Activated CD4-positive, alpha-beta T cell treated with anti-CD3 and anti-CD28 coated beads for 36 hours (primary cell): ENCODE results near the gene MORN2. TPM values are rescaled to one million over a fixed set of nuclear protein-coding genes. Genes with fewer than 3 reads are reported as not detected.

Experiments used
- ATAC-seq: fragments of 200-7000 bp; cut with Tn5 transposase; one replicate; pipeline ENCODE4 v1.10.0; 2021; ENCODE audit warnings: mild to moderate bottlenecking, moderate library complexity
- CTCF ChIA-PET: fragments of 350-600 bp; sonication (Branson Sonifier 250); formaldehyde crosslinking; loops from one replicate; lab custom pipeline; 2021; ENCODE audit warnings: antibody characterized with exemption; lab: Charles Lee
- POLR2A ChIA-PET: fragments of 350-600 bp; sonication (Branson Sonifier 250); formaldehyde crosslinking; loops from one replicate; lab custom pipeline; 2021; ENCODE audit warnings: antibody characterized with exemption, inconsistent platforms; lab: Charles Lee
- DNase-seq: peaks from one replicate; pipeline ENCODE4 v3.0.0-alpha.2; 2020
- H3K27ac Mint-ChIP-seq: one replicate; pipeline ENCODE4 v1.8.0; 2021; ENCODE audit warnings: mixed read lengths
- H3K27me3 Mint-ChIP-seq: one replicate; pipeline ENCODE4 v1.8.0; 2021; ENCODE audit warnings: mixed read lengths
- H3K36me3 Mint-ChIP-seq: one replicate; pipeline ENCODE4 v1.8.0; 2021; ENCODE audit warnings: low read depth, mixed read lengths
- H3K4me1 Mint-ChIP-seq: one replicate; pipeline ENCODE4 v1.8.0; 2021; ENCODE audit warnings: mixed read lengths
- H3K4me3 Mint-ChIP-seq: one replicate; pipeline ENCODE4 v1.8.0; 2021; ENCODE audit warnings: mild to moderate bottlenecking, moderate library complexity, mixed read lengths
- H3K9me3 Mint-ChIP-seq: one replicate; pipeline ENCODE4 v1.8.0; 2021; ENCODE audit warnings: low read depth, mixed read lengths
- intact Hi-C, 2 experiments: fragments of 100-400 bp; cut with DNase I in 1 of 2; cut with micrococcal nuclease in 1 of 2; formaldehyde crosslinking; loops; one replicate each; pipeline versions ENCODE4 v1.14.2 to v1.15.1; 2022 to 2024; cut with DNase I, micrococcal nuclease
- total RNA-seq, 2 experiments: library from RNA; stranded (reverse); gene quantifications; one replicate each; pipeline ENCODE4 v1.2.3, GENCODE V29; 2021

Gene MORN2
- total RNA-seq, 2 experiments from 2014 or later = 6.6 to 7.9 TPM

- Mint-ChIP-seq H3K27ac (no peak within 1 kb of the TSS), H3K27me3 (no peaks in the 10 kb centered on the region), H3K4me1 (peaks cover 2% of the 10 kb centered on the region), H3K4me3 (no peak within 1 kb of the TSS), H3K9me3 (no peaks in the 10 kb centered on the region), H3K36me3 (no peaks in the 10 kb centered on the region)
- CTCF ChIA-PET = no interaction called here
- ATAC-seq (no peak), DNase-seq (no peak)
- intact Hi-C loops = no loop called here
- POLR2A ChIA-PET = no interaction called here
Observed at GRCh38 chr2:38889575-38889974, 13.8 kb downstream of the MORN2 start, which contains the start of gene ARHGEF33. Gene ARHGEF33, plus strand, starts transcription at chr2:38889875. Its CDS starts 29,573 bp downstream, at chr2:38919448.

DNA sequence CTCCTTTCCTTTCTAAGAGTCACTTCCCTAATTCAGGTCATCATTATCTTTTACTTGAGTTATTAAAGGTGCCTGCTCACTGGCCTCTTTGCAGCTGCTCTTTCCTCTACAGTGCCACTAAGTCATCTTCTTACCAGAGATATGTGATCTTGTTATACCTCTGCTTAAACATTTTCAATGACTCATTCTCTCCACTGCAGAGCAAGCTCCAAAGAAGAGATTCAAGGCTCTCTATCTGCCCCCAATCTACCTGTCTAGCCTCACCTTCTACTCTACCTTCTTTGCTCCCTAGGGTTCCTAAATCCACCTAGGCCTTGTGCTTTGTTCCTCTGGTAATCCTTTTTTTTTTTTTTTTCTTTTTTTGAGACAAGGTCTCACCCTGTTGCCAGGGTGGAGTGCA lies 17.0 kb downstream of the MORN2 start:
- ATAC-seq (peak; percentile 65), DNase-seq (no peak)
- Mint-ChIP-seq H3K9me3 (no peaks in the 10 kb centered on the region), H3K36me3 (no peaks in the 10 kb centered on the region), H3K4me3 (no peak overlapping the region), H3K4me1 (peaks cover 2% of the 10 kb centered on the region), H3K27ac (no peak overlapping the region), H3K27me3 (peaks cover 2% of the 10 kb centered on the region)
- intact Hi-C loops = no loop called here
- CTCF ChIA-PET = no interaction called here
- POLR2A ChIA-PET = interaction anchor here (0.6 kb wide), 1 partner anchor 67 kb away, joined by 3 read pairs; no protein-coding TSS in a partner anchor

- Mint-ChIP-seq H3K36me3 (no peaks in the 10 kb centered on the region), H3K4me3 (no peak overlapping the region), H3K27ac (no peak overlapping the region), H3K9me3 (no peaks in the 10 kb centered on the region), H3K27me3 (peaks cover 4% of the 10 kb centered on the region), H3K4me1 (no peaks in the 10 kb centered on the region)
- POLR2A ChIA-PET = no interaction called here
- ATAC-seq = no peak
- no peak for DNase-seq
- CTCF ChIA-PET = no interaction called here
- intact Hi-C loops = no loop called here
Observed at GRCh38 chr2:38898256-38898655, 22.5 kb downstream of the MORN2 start.

DNA sequence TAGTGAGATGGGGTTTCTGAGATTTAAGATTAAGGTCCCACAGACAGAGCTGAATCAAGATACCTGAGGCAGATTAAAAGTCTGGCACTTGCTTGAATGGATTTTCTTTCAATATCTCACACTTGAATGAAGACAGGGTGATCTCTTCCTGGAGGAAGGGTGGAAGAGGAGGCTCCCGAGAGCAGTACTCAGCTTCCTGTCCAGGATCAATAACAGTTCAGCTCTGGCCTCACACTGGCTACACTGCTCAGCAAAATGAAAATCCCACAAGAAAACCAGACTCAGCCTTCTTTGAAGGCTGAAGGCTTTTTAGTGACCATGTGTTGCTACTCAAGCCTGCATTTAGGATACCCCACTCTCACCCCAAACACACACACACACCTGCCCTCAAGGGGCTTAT lies 24.9 kb downstream of the MORN2 start:
- no peak for DNase-seq
- POLR2A ChIA-PET = interaction anchor here (0.6 kb wide), 1 partner anchor 426 kb away, joined by 3 read pairs; no protein-coding TSS in a partner anchor
- peaks cover 4% of the 10 kb centered on the region for H3K27me3 Mint-ChIP-seq
- no peaks in the 10 kb centered on the region for H3K36me3 Mint-ChIP-seq
- no peak overlapping the region for H3K4me3 Mint-ChIP-seq
- H3K4me1 Mint-ChIP-seq = no peaks in the 10 kb centered on the region
- intact Hi-C loops = no loop called here
- no peaks in the 10 kb centered on the region for H3K9me3 Mint-ChIP-seq
- CTCF ChIA-PET = interaction anchor here (1.3 kb wide), 1 partner anchor 158 kb away, joined by 3 read pairs; no protein-coding TSS in a partner anchor
- no peak for ATAC-seq
- H3K27ac Mint-ChIP-seq = no peak overlapping the region

- H3K9me3 Mint-ChIP-seq = no peaks in the 10 kb centered on the region
- ChIA-PET CTCF (no interaction called here), POLR2A (no interaction called here)
- DNase-seq = no peak
- H3K36me3 Mint-ChIP-seq = no peaks in the 10 kb centered on the region
- no peaks in the 10 kb centered on the region for H3K27me3 Mint-ChIP-seq
- intact Hi-C loops = no loop called here
- no peak for ATAC-seq
- H3K4me3 Mint-ChIP-seq = no peak overlapping the region
- peaks cover 15% of the 10 kb centered on the region for H3K4me1 Mint-ChIP-seq
- H3K27ac Mint-ChIP-seq = no peak overlapping the region
Observed at GRCh38 chr2:38905251-38905650, 29.5 kb downstream of the MORN2 start.

DNA sequence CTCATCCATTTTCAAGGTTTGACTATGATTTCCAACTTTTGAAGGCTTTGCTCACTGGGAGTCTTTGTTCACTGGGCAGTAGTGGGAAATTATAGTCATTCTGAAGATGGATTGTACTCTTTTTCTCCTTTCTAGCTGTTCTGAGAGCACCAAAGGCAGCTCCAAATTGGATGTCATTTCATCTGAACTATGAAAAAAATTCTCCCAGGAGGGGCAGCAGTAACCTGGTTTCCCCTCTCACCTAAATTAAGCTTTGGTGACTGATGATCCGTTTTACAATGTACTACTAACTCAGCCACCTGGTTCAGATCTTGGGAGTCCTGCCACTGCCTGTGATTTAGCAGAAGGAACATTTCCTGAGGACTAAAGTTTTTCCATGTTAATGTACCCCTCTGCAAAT lies 31.5 kb downstream of the MORN2 start:
- H3K27me3 Mint-ChIP-seq = no peaks in the 10 kb centered on the region
- H3K36me3 Mint-ChIP-seq = no peaks in the 10 kb centered on the region
- DNase-seq = no peak
- H3K4me1 Mint-ChIP-seq = peaks cover 15% of the 10 kb centered on the region
- H3K4me3 Mint-ChIP-seq = no peak overlapping the region
- intact Hi-C loops = no loop called here
- no peak overlapping the region for H3K27ac Mint-ChIP-seq
- no peaks in the 10 kb centered on the region for H3K9me3 Mint-ChIP-seq
- ATAC-seq = no peak
- POLR2A ChIA-PET = no interaction called here
- CTCF ChIA-PET = interaction anchor here (0.7 to 1.8 kb wide), 2 partner anchors 20 to 30 kb away, joined by 3 read pairs; no protein-coding TSS in a partner anchor

- Mint-ChIP-seq H3K9me3 (no peaks in the 10 kb centered on the region), H3K4me3 (no peak overlapping the region), H3K4me1 (peaks cover 15% of the 10 kb centered on the region), H3K27ac (peak overlapping the region; percentile 23), H3K36me3 (no peaks in the 10 kb centered on the region), H3K27me3 (no peaks in the 10 kb centered on the region)
- intact Hi-C loops = no loop called here
- ChIA-PET POLR2A (interaction anchor here (0.5 kb wide), 1 partner anchor 167 kb away, joined by 5 read pairs; no protein-coding TSS in a partner anchor), CTCF (interaction anchor here (1.8 to 1.9 kb wide), 2 partner anchors 21 to 151 kb away, joined by 3 to 6 read pairs; no protein-coding TSS in a partner anchor)
- peak; percentile 86 for ATAC-seq
- peak; percentile 14 for DNase-seq
Observed at GRCh38 chr2:38907743-38908562, 32.2 kb downstream of the MORN2 start.

- Mint-ChIP-seq H3K4me1 (peaks cover 15% of the 10 kb centered on the region), H3K27me3 (no peaks in the 10 kb centered on the region), H3K27ac (no peak overlapping the region), H3K4me3 (no peak overlapping the region), H3K9me3 (no peaks in the 10 kb centered on the region), H3K36me3 (no peaks in the 10 kb centered on the region)
- no peak for DNase-seq
- no peak for ATAC-seq
- intact Hi-C loops = no loop called here
- POLR2A ChIA-PET = interaction anchor here (0.7 kb wide), 1 partner anchor 256 kb away, joined by 3 read pairs; no protein-coding TSS in a partner anchor
- CTCF ChIA-PET = interaction anchor here (1.9 kb wide), 1 partner anchor 149 kb away, joined by 6 read pairs; no protein-coding TSS in a partner anchor
Observed at GRCh38 chr2:38909872-38910271, 34.1 kb downstream of the MORN2 start.

DNA sequence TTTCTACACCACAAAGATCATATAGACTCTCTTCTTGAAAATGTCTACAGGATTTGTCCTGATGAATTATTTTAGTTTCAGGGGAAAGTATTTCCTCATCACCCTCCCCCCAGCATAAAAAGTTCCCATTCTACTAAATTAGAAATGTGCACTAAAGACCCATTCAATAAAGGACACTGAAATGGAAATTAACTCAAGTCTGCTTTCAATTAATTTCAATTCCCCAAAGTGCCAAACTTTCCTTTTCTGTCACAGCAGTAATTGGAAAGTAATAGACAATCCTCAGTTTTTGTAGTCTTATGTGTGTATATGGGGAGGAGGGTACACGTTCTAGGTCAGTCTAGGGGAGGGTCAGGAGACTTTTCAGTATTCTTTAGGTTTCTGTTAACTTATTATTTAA lies 35.4 kb downstream of the MORN2 start:
- Mint-ChIP-seq H3K27me3 (no peaks in the 10 kb centered on the region), H3K4me3 (no peak overlapping the region), H3K4me1 (peaks cover 15% of the 10 kb centered on the region), H3K36me3 (no peaks in the 10 kb centered on the region), H3K27ac (no peak overlapping the region), H3K9me3 (no peaks in the 10 kb centered on the region)
- ATAC-seq (no peak), DNase-seq (no peak)
- ChIA-PET POLR2A (no interaction called here), CTCF (interaction anchor here (0.8 kb wide), 1 partner anchor 477 kb away, joined by 3 read pairs; no protein-coding TSS in a partner anchor)
- intact Hi-C loops = no loop called here

DNA sequence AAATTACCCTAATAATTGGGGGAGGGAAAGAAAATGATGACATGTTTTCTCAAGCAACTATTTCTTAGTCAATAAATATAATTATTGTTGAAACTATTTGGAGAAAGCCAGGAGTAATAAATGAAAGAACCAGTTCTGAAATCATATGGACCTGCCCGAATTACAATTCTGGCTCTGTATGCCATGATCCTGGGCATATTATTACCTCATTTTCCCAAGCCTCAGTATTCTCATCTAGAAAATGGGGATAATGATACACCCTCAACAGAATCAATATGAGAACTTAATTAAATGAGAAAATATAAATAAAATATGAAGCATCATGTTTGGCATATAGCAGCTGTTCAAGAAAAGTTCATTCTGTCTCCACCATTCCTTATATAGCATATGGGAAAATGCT lies 36.8 kb downstream of the MORN2 start:
- Mint-ChIP-seq H3K4me3 (no peak overlapping the region), H3K36me3 (no peaks in the 10 kb centered on the region), H3K27me3 (no peaks in the 10 kb centered on the region), H3K4me1 (peaks cover 13% of the 10 kb centered on the region), H3K27ac (no peak overlapping the region), H3K9me3 (no peaks in the 10 kb centered on the region)
- ChIA-PET CTCF (interaction anchor here (3.0 kb wide), 1 partner anchor 35 kb away, joined by 13 read pairs; no protein-coding TSS in a partner anchor), POLR2A (no interaction called here)
- intact Hi-C loops = no loop called here
- DNase-seq (no peak), ATAC-seq (no peak)

DNA sequence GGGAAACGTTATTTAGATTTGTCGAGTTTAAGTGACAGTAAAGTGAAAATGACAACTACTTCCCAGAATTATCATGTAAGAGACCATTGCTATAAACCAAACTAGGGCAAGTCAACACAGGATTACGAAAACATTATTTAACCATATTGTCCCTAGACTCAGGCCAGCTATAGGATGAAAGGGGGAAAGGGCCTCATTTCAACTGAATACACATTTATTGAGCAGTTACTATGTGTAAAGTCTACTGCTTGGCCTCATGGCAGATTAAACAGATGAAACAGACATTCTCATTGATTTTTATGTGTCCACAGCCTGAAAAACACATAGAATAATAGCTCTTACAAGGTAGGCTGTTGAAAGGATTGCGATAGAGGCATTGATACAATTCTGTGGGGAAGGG lies 46.6 kb downstream of the MORN2 start:
- intact Hi-C loops = no loop called here
- ATAC-seq (no peak), DNase-seq (no peak)
- CTCF ChIA-PET = no interaction called here
- no peaks in the 10 kb centered on the region for H3K36me3 Mint-ChIP-seq
- H3K27ac Mint-ChIP-seq = no peak overlapping the region
- no peak overlapping the region for H3K4me3 Mint-ChIP-seq
- H3K9me3 Mint-ChIP-seq = no peaks in the 10 kb centered on the region
- POLR2A ChIA-PET = no interaction called here
- H3K4me1 Mint-ChIP-seq = no peaks in the 10 kb centered on the region
- no peaks in the 10 kb centered on the region for H3K27me3 Mint-ChIP-seq
